ENCODE results near the gene CYB5RL.

Gene CYB5RL

GRCh38 chr1:54200519-54200997 is 728 bp upstream of the CYB5RL start:
- TF ChIP-seq POU2F2 (IDR thresholded peaks at IDR 0.05; ENCODE audit: low read depth, low read length) = no peak
- TF ChIP-seq POLR2A (IDR thresholded peaks at IDR 0.05; ENCODE audit: low read depth, low read length) = no peak
- no peak for TF ChIP-seq POLR2AphosphoS5 (IDR thresholded peaks at IDR 0.05; ENCODE audit: low read depth, low read length)
- no peak for TF ChIP-seq SPI1 (IDR thresholded peaks at IDR 0.05; ENCODE audit: low read depth, low read length)
- TF ChIP-seq PAX5 (IDR thresholded peaks at IDR 0.05; ENCODE audit: insufficient read depth, low read length, severe bottlenecking) = no peak
- no peak for TF ChIP-seq TAF1 (IDR thresholded peaks at IDR 0.05; ENCODE audit: low read depth, low read length)
- DNase-seq (ENCODE audit: insufficient read length, low spot score) = no peak
- FAIRE-seq = no peak

GRCh38 chr1:54199151-54199764 is 572 bp downstream of the CYB5RL start:
- no peak for DNase-seq (ENCODE audit: insufficient read length, low spot score)
- no peak for TF ChIP-seq POU2F2 (IDR thresholded peaks at IDR 0.05; ENCODE audit: low read depth, low read length)
- no peak for TF ChIP-seq SPI1 (IDR thresholded peaks at IDR 0.05; ENCODE audit: low read depth, low read length)
- no peak for TF ChIP-seq POLR2AphosphoS5 (IDR thresholded peaks at IDR 0.05; ENCODE audit: low read depth, low read length)
- no peak for TF ChIP-seq PAX5 (IDR thresholded peaks at IDR 0.05; ENCODE audit: insufficient read depth, low read length, severe bottlenecking)
- TF ChIP-seq POLR2A (IDR thresholded peaks at IDR 0.05; ENCODE audit: low read depth, low read length) = no peak
- TF ChIP-seq TAF1 (IDR thresholded peaks at IDR 0.05; ENCODE audit: low read depth, low read length) = no peak
- FAIRE-seq = peak; percentile 28

- DNase-seq (ENCODE audit: insufficient read length, low spot score) (no peak), FAIRE-seq (no peak)
- TF ChIP-seq POU2F2 (IDR thresholded peaks at IDR 0.05; ENCODE audit: low read depth, low read length) = no peak
- TF ChIP-seq TAF1 (IDR thresholded peaks at IDR 0.05; ENCODE audit: low read depth, low read length) = no peak
- TF ChIP-seq POLR2AphosphoS5 (IDR thresholded peaks at IDR 0.05; ENCODE audit: low read depth, low read length) = no peak
- no peak for TF ChIP-seq PAX5 (IDR thresholded peaks at IDR 0.05; ENCODE audit: insufficient read depth, low read length, severe bottlenecking)
- no peak for TF ChIP-seq POLR2A (IDR thresholded peaks at IDR 0.05; ENCODE audit: low read depth, low read length)
- no peak for TF ChIP-seq SPI1 (IDR thresholded peaks at IDR 0.05; ENCODE audit: low read depth, low read length)
Measured at GRCh38 chr1:54193453-54193852, 6.4 kb downstream of the CYB5RL start.

- DNase-seq (ENCODE audit: insufficient read length, low spot score) (no peak), FAIRE-seq (no peak)
- TF ChIP-seq POU2F2 (IDR thresholded peaks at IDR 0.05; ENCODE audit: low read depth, low read length) = no peak
- TF ChIP-seq TAF1 (IDR thresholded peaks at IDR 0.05; ENCODE audit: low read depth, low read length) = no peak
- TF ChIP-seq POLR2A (IDR thresholded peaks at IDR 0.05; ENCODE audit: low read depth, low read length) = no peak
- TF ChIP-seq SPI1 (IDR thresholded peaks at IDR 0.05; ENCODE audit: low read depth, low read length) = no peak
- no peak for TF ChIP-seq PAX5 (IDR thresholded peaks at IDR 0.05; ENCODE audit: insufficient read depth, low read length, severe bottlenecking)
- no peak for TF ChIP-seq POLR2AphosphoS5 (IDR thresholded peaks at IDR 0.05; ENCODE audit: low read depth, low read length)
Measured at GRCh38 chr1:54191525-54191924, 8.3 kb downstream of the CYB5RL start.

GRCh38 chr1:54190526-54190925 is 9.3 kb downstream of the CYB5RL start:
- no peak for FAIRE-seq
- TF ChIP-seq TAF1 (IDR thresholded peaks at IDR 0.05; ENCODE audit: low read depth, low read length) (no peak), SPI1 (IDR thresholded peaks at IDR 0.05; ENCODE audit: low read depth, low read length) (no peak), POU2F2 (IDR thresholded peaks at IDR 0.05; ENCODE audit: low read depth, low read length) (no peak), POLR2A (IDR thresholded peaks at IDR 0.05; ENCODE audit: low read depth, low read length) (no peak), POLR2AphosphoS5 (IDR thresholded peaks at IDR 0.05; ENCODE audit: low read depth, low read length) (no peak), PAX5 (IDR thresholded peaks at IDR 0.05; ENCODE audit: insufficient read depth, low read length, severe bottlenecking) (no peak)
- no peak for DNase-seq (ENCODE audit: insufficient read length, low spot score)

GRCh38 chr1:54188291-54188690 is 11.5 kb downstream of the CYB5RL start:
- no peak for TF ChIP-seq POU2F2 (IDR thresholded peaks at IDR 0.05; ENCODE audit: low read depth, low read length)
- no peak for TF ChIP-seq POLR2AphosphoS5 (IDR thresholded peaks at IDR 0.05; ENCODE audit: low read depth, low read length)
- no peak for TF ChIP-seq PAX5 (IDR thresholded peaks at IDR 0.05; ENCODE audit: insufficient read depth, low read length, severe bottlenecking)
- TF ChIP-seq POLR2A (IDR thresholded peaks at IDR 0.05; ENCODE audit: low read depth, low read length) = no peak
- TF ChIP-seq SPI1 (IDR thresholded peaks at IDR 0.05; ENCODE audit: low read depth, low read length) = no peak
- no peak for TF ChIP-seq TAF1 (IDR thresholded peaks at IDR 0.05; ENCODE audit: low read depth, low read length)
- DNase-seq (ENCODE audit: insufficient read length, low spot score) = no peak
- FAIRE-seq = no peak

- DNase-seq (ENCODE audit: insufficient read length, low spot score) = no peak
- FAIRE-seq = no peak
- no peak for TF ChIP-seq PAX5 (IDR thresholded peaks at IDR 0.05; ENCODE audit: insufficient read depth, low read length, severe bottlenecking)
- TF ChIP-seq POLR2AphosphoS5 (IDR thresholded peaks at IDR 0.05; ENCODE audit: low read depth, low read length) = no peak
- no peak for TF ChIP-seq POLR2A (IDR thresholded peaks at IDR 0.05; ENCODE audit: low read depth, low read length)
- no peak for TF ChIP-seq TAF1 (IDR thresholded peaks at IDR 0.05; ENCODE audit: low read depth, low read length)
- TF ChIP-seq POU2F2 (IDR thresholded peaks at IDR 0.05; ENCODE audit: low read depth, low read length) = no peak
- TF ChIP-seq SPI1 (IDR thresholded peaks at IDR 0.05; ENCODE audit: low read depth, low read length) = no peak
Measured at GRCh38 chr1:54186056-54186455, 13.8 kb downstream of the CYB5RL start.

GRCh38 chr1:54180701-54181360 is 19.0 kb downstream of the CYB5RL start:
- TF ChIP-seq TAF1 (IDR thresholded peaks at IDR 0.05; ENCODE audit: low read depth, low read length) (no peak), POLR2AphosphoS5 (IDR thresholded peaks at IDR 0.05; ENCODE audit: low read depth, low read length) (no peak)
- DNase-seq (ENCODE audit: insufficient read length, low spot score) (no peak), FAIRE-seq (no peak)

GRCh38 chr1:54178296-54179070 is 21.3 kb downstream of the CYB5RL start:
- FAIRE-seq (no peak), DNase-seq (ENCODE audit: insufficient read length, low spot score) (no peak)
- TF ChIP-seq POLR2AphosphoS5 (IDR thresholded peaks at IDR 0.05; ENCODE audit: low read depth, low read length) = no peak
- no peak for TF ChIP-seq POLR2A (IDR thresholded peaks at IDR 0.05; ENCODE audit: low read depth, low read length)
- TF ChIP-seq TAF1 (IDR thresholded peaks at IDR 0.05; ENCODE audit: low read depth, low read length) = no peak
- TF ChIP-seq SPI1 (IDR thresholded peaks at IDR 0.05; ENCODE audit: low read depth, low read length) = no peak
- TF ChIP-seq POU2F2 (IDR thresholded peaks at IDR 0.05; ENCODE audit: low read depth, low read length) = no peak
- TF ChIP-seq PAX5 (IDR thresholded peaks at IDR 0.05; ENCODE audit: insufficient read depth, low read length, severe bottlenecking) = no peak

All from GM12891 (cell line).